ENCODE results near the gene NPAS2. TPM values are rescaled to one million over a fixed set of nuclear protein-coding genes. Genes with fewer than 3 reads are reported as not detected.

Gene NPAS2
- total RNA-seq, 1 experiment from 2014 or later: 38.3 TPM

DNA sequence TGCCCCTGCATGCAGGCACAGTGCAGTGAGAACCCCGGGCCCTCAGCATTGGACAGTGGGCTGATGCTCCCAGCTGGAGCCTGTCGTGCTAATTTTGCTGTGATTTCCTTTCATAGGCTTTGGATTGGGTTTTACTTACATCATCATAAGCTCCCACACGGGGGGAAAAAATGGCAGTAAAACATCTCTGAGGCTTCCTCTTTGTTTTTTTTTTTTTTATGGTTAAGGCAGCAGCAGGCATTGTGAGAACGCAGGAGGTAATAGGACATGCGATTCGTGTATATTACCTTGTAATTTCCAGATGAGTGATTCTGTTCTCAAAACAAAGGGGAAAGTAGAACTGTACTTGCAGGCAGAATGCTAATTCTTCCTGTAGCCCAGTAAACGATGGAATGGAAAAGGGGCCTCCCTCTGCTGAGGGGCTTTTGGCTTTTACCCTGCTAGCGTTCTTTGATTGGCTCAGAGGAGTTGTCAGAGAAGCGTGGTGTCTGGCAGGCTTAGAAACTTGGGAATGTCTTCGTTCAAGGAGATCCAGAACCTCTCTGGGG is 89.7 kb downstream of the NPAS2 start:
- Histone ChIP-seq H3K9me2 (ENCODE audit: insufficient read depth) (no peaks in the 10 kb centered on the region), H3K4me3 (no peak overlapping the region), H3K4me2 (no peak overlapping the region), H3K4me1 (replicated peaks; ENCODE audit: insufficient read depth) (peaks cover 7% of the 10 kb centered on the region), H3K27me3 (ENCODE audit: insufficient read depth, low read depth) (no peaks in the 10 kb centered on the region), H3F3A (ENCODE audit: insufficient read depth, low read depth) (peaks cover 27% of the 10 kb centered on the region), H3K36me3 (ENCODE audit: low read depth) (peaks cover 44% of the 10 kb centered on the region), H3K79me2 (ENCODE audit: low read depth) (peaks cover 38% of the 10 kb centered on the region), H3K27ac (no peak overlapping the region), H2AFZ (no peak overlapping the region), H4K20me1 (ENCODE audit: insufficient read depth) (peaks cover 4% of the 10 kb centered on the region; the same call in 1 of the 2 replicates), H3K9me3 (ENCODE audit: insufficient read depth, low read depth) (no peaks in the 10 kb centered on the region)
- ChIA-PET CTCF (no interaction called here), POLR2A (ENCODE audit: unreplicated experiment) (no interaction called here)
- no peak for DNase-seq
- no peak for TF ChIP-seq EZH2 (IDR thresholded peaks at IDR 0.05; ENCODE audit: low read depth)
- TF ChIP-seq, protein P1, sequence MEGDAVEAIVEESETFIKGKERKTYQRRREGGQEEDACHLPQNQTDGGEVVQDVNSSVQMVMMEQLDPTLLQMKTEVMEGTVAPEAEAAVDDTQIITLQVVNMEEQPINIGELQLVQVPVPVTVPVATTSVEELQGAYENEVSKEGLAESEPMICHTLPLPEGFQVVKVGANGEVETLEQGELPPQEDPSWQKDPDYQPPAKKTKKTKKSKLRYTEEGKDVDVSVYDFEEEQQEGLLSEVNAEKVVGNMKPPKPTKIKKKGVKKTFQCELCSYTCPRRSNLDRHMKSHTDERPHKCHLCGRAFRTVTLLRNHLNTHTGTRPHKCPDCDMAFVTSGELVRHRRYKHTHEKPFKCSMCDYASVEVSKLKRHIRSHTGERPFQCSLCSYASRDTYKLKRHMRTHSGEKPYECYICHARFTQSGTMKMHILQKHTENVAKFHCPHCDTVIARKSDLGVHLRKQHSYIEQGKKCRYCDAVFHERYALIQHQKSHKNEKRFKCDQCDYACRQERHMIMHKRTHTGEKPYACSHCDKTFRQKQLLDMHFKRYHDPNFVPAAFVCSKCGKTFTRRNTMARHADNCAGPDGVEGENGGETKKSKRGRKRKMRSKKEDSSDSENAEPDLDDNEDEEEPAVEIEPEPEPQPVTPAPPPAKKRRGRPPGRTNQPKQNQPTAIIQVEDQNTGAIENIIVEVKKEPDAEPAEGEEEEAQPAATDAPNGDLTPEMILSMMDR (conservative IDR thresholded peaks at IDR 0.05): no peak
- intact Hi-C loops (cut with micrococcal nuclease; ENCODE audit: unreplicated experiment): loop anchor here (10.0 kb wide), 1 partner anchor 295 kb away; no protein-coding TSS in a partner anchor
- no TSS peak for BruUV-seq (replicated peaks)

DNA sequence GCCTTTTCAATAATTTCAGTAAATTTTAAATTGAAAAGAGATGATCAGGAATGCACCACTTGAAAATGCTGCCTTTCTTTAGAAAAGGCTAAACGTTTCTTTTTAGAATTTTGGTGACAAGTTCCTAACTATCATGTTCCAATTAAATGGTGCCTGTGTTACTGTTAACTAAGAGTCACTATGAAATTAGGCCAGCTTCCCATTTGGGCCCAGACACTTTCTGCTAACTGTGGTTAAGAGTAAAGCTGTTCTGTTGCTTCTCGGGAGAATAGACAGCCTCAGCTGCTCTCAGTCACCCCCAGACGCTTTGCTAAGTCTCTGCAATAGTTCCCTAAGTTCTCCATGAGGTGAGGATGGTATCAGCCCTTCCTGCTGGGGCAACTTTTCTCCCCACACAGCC is 90.2 kb downstream of the NPAS2 start:
- BruUV-seq (replicated peaks): no TSS peak
- H3K36me3 ChIP-seq (ENCODE audit: low read depth): peaks cover 44% of the 10 kb centered on the region
- H2AFZ ChIP-seq: no peak overlapping the region
- no peaks in the 10 kb centered on the region for H3K9me2 ChIP-seq (ENCODE audit: insufficient read depth)
- H4K20me1 ChIP-seq (ENCODE audit: insufficient read depth): peaks cover 4% of the 10 kb centered on the region; the same call in 1 of the 2 replicates
- CTCF ChIA-PET: no interaction called here
- H3K4me3 ChIP-seq: no peak overlapping the region
- no peaks in the 10 kb centered on the region for H3K27me3 ChIP-seq (ENCODE audit: insufficient read depth, low read depth)
- TF ChIP-seq, protein P1 (conservative IDR thresholded peaks at IDR 0.05): no peak
- no peak for TF ChIP-seq EZH2 (IDR thresholded peaks at IDR 0.05; ENCODE audit: low read depth)
- peaks cover 33% of the 10 kb centered on the region for H3K79me2 ChIP-seq (ENCODE audit: low read depth)
- peaks cover 22% of the 10 kb centered on the region for H3F3A ChIP-seq (ENCODE audit: insufficient read depth, low read depth)
- no peaks in the 10 kb centered on the region for H3K9me3 ChIP-seq (ENCODE audit: insufficient read depth, low read depth)
- H3K4me2 ChIP-seq: no peak overlapping the region
- H3K27ac ChIP-seq: no peak overlapping the region
- H3K4me1 ChIP-seq (replicated peaks; ENCODE audit: insufficient read depth): peaks cover 2% of the 10 kb centered on the region; the same call in 1 of the 2 replicates
- intact Hi-C loops (cut with micrococcal nuclease; ENCODE audit: unreplicated experiment): no loop called here
- no peak for DNase-seq
- POLR2A ChIA-PET (ENCODE audit: unreplicated experiment): no interaction called here

DNA sequence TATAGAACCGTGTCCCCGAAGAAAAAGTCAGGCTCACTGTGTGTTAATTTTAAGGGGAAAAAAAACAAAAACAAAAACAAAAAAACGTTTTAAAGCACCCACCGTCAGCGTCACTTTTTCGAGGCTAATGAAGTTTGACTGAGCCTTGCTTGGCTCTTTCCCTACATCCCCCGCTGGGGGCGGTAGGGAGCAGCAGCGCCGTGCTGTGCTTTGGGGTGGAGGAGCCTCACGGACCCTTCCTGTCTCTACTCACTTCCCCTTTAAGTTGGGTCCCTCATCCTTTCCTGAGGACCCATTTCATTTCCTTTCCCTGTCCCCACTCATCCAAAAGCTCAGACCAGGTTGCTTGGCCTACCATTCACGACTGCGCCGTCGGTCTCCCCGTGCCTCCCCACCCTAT is 99.4 kb downstream of the NPAS2 start:
- Histone ChIP-seq H2AFZ (no peak overlapping the region), H3K4me1 (replicated peaks; ENCODE audit: insufficient read depth) (no peaks in the 10 kb centered on the region), H3K27ac (no peak overlapping the region), H3F3A (ENCODE audit: insufficient read depth, low read depth) (peaks cover 24% of the 10 kb centered on the region), H3K4me3 (no peak overlapping the region), H4K20me1 (ENCODE audit: insufficient read depth) (peaks cover 5% of the 10 kb centered on the region), H3K36me3 (ENCODE audit: low read depth) (peaks cover 21% of the 10 kb centered on the region), H3K79me2 (ENCODE audit: low read depth) (peaks cover 7% of the 10 kb centered on the region; the same call in 1 of the 2 replicates), H3K9me3 (ENCODE audit: insufficient read depth, low read depth) (no peaks in the 10 kb centered on the region), H3K9me2 (ENCODE audit: insufficient read depth) (no peaks in the 10 kb centered on the region), H3K27me3 (ENCODE audit: insufficient read depth, low read depth) (no peaks in the 10 kb centered on the region), H3K4me2 (no peak overlapping the region)
- CTCF ChIA-PET: no interaction called here
- POLR2A ChIA-PET (ENCODE audit: unreplicated experiment): no interaction called here
- intact Hi-C loops (cut with micrococcal nuclease; ENCODE audit: unreplicated experiment): no loop called here
- no TSS peak for BruUV-seq (replicated peaks)
- TF ChIP-seq EZH2 (IDR thresholded peaks at IDR 0.05; ENCODE audit: low read depth): no peak
- TF ChIP-seq, protein P1 (conservative IDR thresholded peaks at IDR 0.05): no peak
- no peak for DNase-seq

All from PC-9 (cell line).